Measurements from ENCODE around the gene COX7B2. TPM values are rescaled to one million over a fixed set of nuclear protein-coding genes. Genes with fewer than 3 reads are reported as not detected.

COX7B2 gene
- total RNA-seq, 4 donors from 2014 or later, result not detected

DNA sequence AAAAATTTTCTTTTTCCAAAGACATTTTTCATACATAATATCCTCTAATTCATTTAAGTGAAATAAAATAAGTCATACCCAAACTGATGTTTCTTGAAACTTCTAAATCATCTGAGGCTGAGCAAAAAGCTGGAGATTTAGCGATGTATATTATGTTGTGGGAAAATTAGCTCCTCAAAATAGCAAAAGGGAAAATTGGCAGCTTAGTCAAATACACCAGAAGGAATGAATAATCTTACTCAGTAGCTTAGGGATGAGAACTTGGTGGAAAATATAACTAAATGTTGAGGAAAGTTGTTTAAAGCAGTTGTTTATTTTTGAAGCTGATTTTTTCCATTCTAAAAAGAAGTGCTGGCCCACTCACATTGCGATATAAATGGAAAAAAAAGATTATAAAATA is 43.4 kb upstream of the COX7B2 start:
- Histone ChIP-seq H3K4me3 (no peak overlapping the region), H3K27ac (replicated peaks in 1 of 4) (no peak overlapping the region), H3K27me3 (peaks cover 0 to 2% (median 0%) of the 10 kb centered on the region in 4 donors), H3K36me3 (no peaks in the 10 kb centered on the region), H3K4me1 (peaks cover 0 to 3% (median 0%) of the 10 kb centered on the region in 4 donors), H3K9me3 (no peaks in the 10 kb centered on the region)
- intact Hi-C loops (cut with DNase I), result no loop called here
- TF ChIP-seq, protein P1, sequence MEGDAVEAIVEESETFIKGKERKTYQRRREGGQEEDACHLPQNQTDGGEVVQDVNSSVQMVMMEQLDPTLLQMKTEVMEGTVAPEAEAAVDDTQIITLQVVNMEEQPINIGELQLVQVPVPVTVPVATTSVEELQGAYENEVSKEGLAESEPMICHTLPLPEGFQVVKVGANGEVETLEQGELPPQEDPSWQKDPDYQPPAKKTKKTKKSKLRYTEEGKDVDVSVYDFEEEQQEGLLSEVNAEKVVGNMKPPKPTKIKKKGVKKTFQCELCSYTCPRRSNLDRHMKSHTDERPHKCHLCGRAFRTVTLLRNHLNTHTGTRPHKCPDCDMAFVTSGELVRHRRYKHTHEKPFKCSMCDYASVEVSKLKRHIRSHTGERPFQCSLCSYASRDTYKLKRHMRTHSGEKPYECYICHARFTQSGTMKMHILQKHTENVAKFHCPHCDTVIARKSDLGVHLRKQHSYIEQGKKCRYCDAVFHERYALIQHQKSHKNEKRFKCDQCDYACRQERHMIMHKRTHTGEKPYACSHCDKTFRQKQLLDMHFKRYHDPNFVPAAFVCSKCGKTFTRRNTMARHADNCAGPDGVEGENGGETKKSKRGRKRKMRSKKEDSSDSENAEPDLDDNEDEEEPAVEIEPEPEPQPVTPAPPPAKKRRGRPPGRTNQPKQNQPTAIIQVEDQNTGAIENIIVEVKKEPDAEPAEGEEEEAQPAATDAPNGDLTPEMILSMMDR (IDR thresholded peaks at IDR 0.05), result no peak
- TF ChIP-seq POLR2A (IDR thresholded peaks at IDR 0.05; ENCODE audit: low read depth) (no peak), EP300 (IDR thresholded peaks at IDR 0.05) (no peak), POLR2AphosphoS5 (IDR thresholded peaks at IDR 0.05) (no peak)
- 64% methylated on average over 2 of the region's 2 CpGs for WGBS
- no peak for DNase-seq (ENCODE audit: extremely low spot score)

DNA sequence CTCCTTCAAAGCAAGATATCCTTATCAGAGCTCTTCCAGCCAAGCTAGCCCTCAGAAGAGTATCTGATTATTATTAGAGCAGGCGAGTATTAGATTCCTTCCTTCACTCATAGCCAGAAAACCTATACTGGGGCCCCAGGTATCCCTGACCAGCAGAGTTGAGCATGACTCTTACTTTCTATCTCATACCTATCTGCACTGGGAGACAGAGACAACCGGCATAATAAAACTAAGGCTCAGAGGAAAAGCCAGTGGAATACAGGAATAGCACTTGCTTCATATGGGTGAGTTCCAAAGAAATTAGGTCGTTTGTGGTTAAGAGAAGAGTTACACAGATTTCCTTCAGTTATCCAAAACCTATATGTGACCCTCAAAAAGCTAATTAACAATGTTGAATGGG is 41.8 kb upstream of the COX7B2 start:
- no peak for DNase-seq (ENCODE audit: extremely low spot score)
- intact Hi-C loops (cut with DNase I), result no loop called here

DNA sequence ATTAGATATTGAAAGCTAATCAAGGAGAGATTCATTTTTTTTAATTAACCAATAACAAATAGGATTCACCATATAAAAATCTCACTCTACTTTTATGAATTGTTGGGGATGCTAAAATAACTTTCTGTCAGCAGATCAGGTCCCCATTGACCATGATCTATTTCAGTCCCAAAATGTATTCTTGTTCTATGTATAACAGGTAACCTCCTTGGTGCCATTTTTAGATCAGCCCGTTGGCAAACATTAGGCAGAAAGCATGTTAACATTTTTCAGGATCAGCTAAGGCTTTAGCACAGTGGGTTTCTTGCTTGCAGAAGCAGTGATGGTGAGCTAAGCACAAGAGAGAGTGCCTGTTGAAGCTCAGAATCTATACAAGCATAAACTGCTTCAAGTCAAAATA is 40.8 kb upstream of the COX7B2 start:
- no peaks in the 10 kb centered on the region for H3K36me3 ChIP-seq
- peaks cover 0 to 8% (median 0%) of the 10 kb centered on the region in 4 donors for H3K4me1 ChIP-seq
- TF ChIP-seq POLR2AphosphoS5 (IDR thresholded peaks at IDR 0.05), result no peak
- TF ChIP-seq, protein P1 (IDR thresholded peaks at IDR 0.05), result no peak
- TF ChIP-seq EP300 (IDR thresholded peaks at IDR 0.05), result no peak
- no peak for TF ChIP-seq POLR2A (IDR thresholded peaks at IDR 0.05; ENCODE audit: low read depth)
- no peak overlapping the region for H3K27ac ChIP-seq (replicated peaks in 1 of 4)
- no peak for DNase-seq (ENCODE audit: extremely low spot score)
- intact Hi-C loops (cut with DNase I), result no loop called here
- no peaks in the 10 kb centered on the region for H3K9me3 ChIP-seq
- H3K4me3 ChIP-seq, result no peak overlapping the region
- WGBS, result 84% methylated on average over 1 of the region's 1 CpG
- H3K27me3 ChIP-seq, result peaks cover 0 to 2% (median 0%) of the 10 kb centered on the region in 4 donors

More for the DNA sequence above, 41.8 kb upstream of the COX7B2 start:
- Histone ChIP-seq H3K36me3 (no peaks in the 10 kb centered on the region), H3K9me3 (no peaks in the 10 kb centered on the region), H3K27ac (replicated peaks in 1 of 4) (no peak overlapping the region), H3K4me1 (peaks cover 0 to 8% (median 0%) of the 10 kb centered on the region in 4 donors), H3K4me3 (no peak overlapping the region), H3K27me3 (peaks cover 0 to 2% (median 0%) of the 10 kb centered on the region in 4 donors)
- TF ChIP-seq POLR2AphosphoS5 (IDR thresholded peaks at IDR 0.05), result no peak
- 78% methylated on average over 3 of the region's 3 CpGs for WGBS

DNA sequence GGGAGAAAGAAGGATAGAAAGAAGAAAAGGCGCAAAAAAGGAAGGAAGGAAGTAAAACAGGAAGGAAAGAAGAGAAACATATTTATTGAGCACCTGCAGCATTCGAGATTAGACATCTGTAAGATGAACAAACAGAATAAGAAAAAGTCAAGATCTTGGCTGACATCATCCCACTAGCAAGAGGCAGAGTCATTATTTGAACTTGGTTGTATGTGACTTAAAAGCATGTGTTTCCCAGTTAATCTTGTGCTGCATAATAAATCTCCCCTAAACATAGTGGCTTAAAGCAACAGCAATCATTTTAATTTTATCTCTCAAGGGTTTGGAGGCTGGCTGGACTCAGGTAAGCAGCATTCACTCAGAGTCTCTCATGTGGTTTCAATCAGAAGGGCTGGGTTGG is 38.5 kb upstream of the COX7B2 start:
- H3K4me3 ChIP-seq, result no peak overlapping the region
- no peak for DNase-seq (ENCODE audit: extremely low spot score)
- TF ChIP-seq EP300 (IDR thresholded peaks at IDR 0.05) (no peak), POLR2A (IDR thresholded peaks at IDR 0.05; ENCODE audit: low read depth) (no peak), POLR2AphosphoS5 (IDR thresholded peaks at IDR 0.05) (no peak)
- TF ChIP-seq, protein P1 (IDR thresholded peaks at IDR 0.05), result no peak
- H3K27me3 ChIP-seq, result no peaks in the 10 kb centered on the region
- H3K36me3 ChIP-seq, result no peaks in the 10 kb centered on the region
- H3K4me1 ChIP-seq, result peaks cover 0 to 8% (median 0%) of the 10 kb centered on the region in 4 donors
- intact Hi-C loops (cut with DNase I), result no loop called here
- no peaks in the 10 kb centered on the region for H3K9me3 ChIP-seq
- H3K27ac ChIP-seq (replicated peaks in 1 of 4), result no peak overlapping the region
- WGBS, result 69% methylated on average over 2 of the region's 2 CpGs

DNA sequence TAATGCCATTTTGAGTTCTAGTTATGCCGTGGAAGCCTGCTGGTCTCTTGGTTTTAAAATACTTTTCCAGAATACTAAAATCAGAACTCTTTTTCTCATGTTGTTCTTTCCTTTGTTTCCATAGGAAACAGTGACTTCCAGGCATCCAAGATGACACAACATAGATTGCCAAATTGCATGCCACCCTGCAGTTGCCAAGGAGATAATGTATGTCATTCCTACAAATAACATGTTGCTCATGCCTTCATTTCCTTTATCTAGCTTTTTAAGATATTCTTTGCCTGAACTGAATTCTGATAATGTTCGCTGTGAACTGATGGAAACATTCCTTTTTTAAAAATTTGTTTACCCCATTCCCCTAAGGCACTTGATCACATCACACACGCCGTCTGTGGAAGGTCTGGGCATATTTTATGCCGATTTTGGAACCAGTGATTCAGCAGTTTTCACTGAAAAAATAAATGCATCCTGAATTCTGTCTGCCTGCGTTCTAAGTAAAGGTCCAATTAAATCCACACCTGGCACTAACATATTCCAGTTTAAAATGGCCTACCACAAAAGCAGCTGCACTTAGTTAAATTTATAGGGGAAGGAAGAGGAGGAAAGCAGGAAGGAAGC is 38.0 kb upstream of the COX7B2 start:
- no peak for TF ChIP-seq POLR2A (IDR thresholded peaks at IDR 0.05; ENCODE audit: low read depth)
- TF ChIP-seq, protein P1 (IDR thresholded peaks at IDR 0.05), result no peak
- no peak for TF ChIP-seq POLR2AphosphoS5 (IDR thresholded peaks at IDR 0.05)
- TF ChIP-seq EP300 (IDR thresholded peaks at IDR 0.05), result no peak
- no peak overlapping the region for H3K27ac ChIP-seq (replicated peaks in 1 of 4)
- H3K27me3 ChIP-seq, result no peaks in the 10 kb centered on the region
- H3K36me3 ChIP-seq, result no peaks in the 10 kb centered on the region
- H3K4me3 ChIP-seq, result no peak overlapping the region
- intact Hi-C loops (cut with DNase I), result no loop called here
- H3K9me3 ChIP-seq, result no peaks in the 10 kb centered on the region
- no peak for DNase-seq (ENCODE audit: extremely low spot score)
- 64% methylated on average over 6 of the region's 6 CpGs for WGBS
- peaks cover 0 to 8% (median 0%) of the 10 kb centered on the region in 4 donors for H3K4me1 ChIP-seq
